ENCODE measurements around the gene OVAAL.
A peak's percentile ranks its signal among the peaks of the same experiment; 100 is the strongest.

DNA sequence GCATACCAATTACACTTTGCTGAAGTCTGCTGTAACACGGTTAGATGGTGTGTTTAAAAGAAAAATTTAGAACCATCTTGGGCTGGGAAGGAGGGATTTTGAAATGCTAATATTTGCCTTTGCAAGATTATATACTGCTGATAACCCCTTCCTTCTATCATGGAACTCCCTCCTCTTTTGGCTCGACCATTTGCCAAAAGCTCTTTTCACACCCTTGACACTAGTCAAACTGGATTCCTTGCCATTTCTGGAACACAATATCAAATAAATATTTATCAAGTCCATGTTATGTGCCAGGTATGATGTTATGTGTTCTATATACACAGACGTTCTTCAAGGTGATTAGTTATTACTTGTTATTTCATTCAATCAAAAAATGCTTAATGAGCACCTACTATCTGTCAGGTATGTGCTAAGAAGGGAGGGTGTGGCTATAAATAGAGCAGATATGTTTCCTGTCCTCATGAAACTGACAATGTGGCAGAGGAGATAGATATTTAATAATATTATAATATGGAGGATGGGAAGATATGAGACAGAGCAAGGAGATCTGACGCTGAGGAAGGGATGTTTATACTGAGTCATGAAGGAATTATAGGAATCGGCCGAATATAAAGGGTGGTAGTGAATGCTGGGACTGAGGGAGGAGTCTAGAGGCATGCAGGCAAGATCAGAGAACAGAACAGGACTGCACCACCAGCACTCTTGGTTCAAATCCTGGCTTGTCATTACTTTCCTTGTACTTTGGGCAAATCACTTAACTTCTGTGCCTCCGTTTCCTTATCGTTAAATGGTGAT, 56.9 kb downstream of the OVAAL start:
- no peak for TF ChIP-seq CTCF (IDR thresholded peaks at IDR 0.05)
- peak; percentile 89 for TF ChIP-seq POLR2AphosphoS5 (IDR thresholded peaks at IDR 0.05)
